Vagina (tissue), 2 donors: ENCODE measurements around the gene SKAP1.

Source experiments
- CTCF ChIP-seq, 3 experiments: fragments of 450-650 bp in 2 of 3; fragments of 200-600 bp in 1 of 3; sonication (generic) in 1 of 3; IDR thresholded peaks; one replicate each; pipeline ENCODE4 v1.5.1; 2017 to 2019; ENCODE audit warnings: antibody characterized with exemption in 3 of 3, mild to moderate bottlenecking in 2 of 3, moderate library complexity in 2 of 3
- POLR2A ChIP-seq, 2 donors: fragments of 450-650 bp; IDR thresholded peaks; one replicate each; pipeline ENCODE4 v1.6.1; 2017; ENCODE audit warnings: antibody characterized with exemption in 2 of 2, mild to moderate bottlenecking in 2 of 2, moderate library complexity in 2 of 2

- TF ChIP-seq POLR2A (IDR thresholded peaks at IDR 0.05) (no peak), CTCF (IDR thresholded peaks at IDR 0.05) (no peak)
Observed at GRCh38 chr17:48440669-48441068, 10.7 kb upstream of the SKAP1 start.
